ENCODE measurements around the gene SPSB1.

Gene SPSB1

DNA sequence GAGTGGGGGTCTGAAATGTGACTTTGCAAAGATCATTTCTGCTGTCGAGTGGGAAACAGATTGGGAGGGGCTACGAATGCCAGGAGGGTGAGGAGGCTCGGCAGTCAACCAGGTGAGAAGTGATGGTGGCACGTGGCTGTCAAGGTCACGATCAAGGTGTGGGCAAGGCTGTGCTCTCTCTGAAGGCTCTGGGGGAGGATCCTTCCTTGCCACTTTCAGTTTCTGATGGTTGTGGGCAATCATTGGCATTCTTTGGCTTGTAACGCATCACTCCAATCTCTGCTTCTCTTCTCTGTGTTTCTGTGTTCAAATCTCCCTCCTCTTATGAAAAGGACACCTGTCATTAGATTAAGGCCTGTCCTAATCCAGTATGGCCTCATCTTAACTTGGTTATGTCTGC is 6.1 kb upstream of the SPSB1 start:
- no peak for DNase-seq (ENCODE audit: low read depth)
- TF ChIP-seq CTCF (conservative IDR thresholded peaks at IDR 0.05; ENCODE audit: low read depth, low read length): no peak
- H3K4me3 ChIP-seq (ENCODE audit: low read depth, low read length): no peak overlapping the region

- H3K4me3 ChIP-seq (ENCODE audit: low read depth, low read length): no peak overlapping the region
- peak; percentile 95 for TF ChIP-seq CTCF (conservative IDR thresholded peaks at IDR 0.05; ENCODE audit: low read depth, low read length)
- peak; percentile 80 for DNase-seq (ENCODE audit: low read depth)
These were observed 3.6 kb upstream of the SPSB1 start for GRCh38 chr1:9289090-9289534.

- peak; percentile 78 for DNase-seq (ENCODE audit: low read depth)
- H3K4me3 ChIP-seq (ENCODE audit: low read depth, low read length): no peak overlapping the region
- TF ChIP-seq CTCF (conservative IDR thresholded peaks at IDR 0.05; ENCODE audit: low read depth, low read length): no peak
These were observed 2.8 kb upstream of the SPSB1 start for GRCh38 chr1:9289711-9290485.

DNA sequence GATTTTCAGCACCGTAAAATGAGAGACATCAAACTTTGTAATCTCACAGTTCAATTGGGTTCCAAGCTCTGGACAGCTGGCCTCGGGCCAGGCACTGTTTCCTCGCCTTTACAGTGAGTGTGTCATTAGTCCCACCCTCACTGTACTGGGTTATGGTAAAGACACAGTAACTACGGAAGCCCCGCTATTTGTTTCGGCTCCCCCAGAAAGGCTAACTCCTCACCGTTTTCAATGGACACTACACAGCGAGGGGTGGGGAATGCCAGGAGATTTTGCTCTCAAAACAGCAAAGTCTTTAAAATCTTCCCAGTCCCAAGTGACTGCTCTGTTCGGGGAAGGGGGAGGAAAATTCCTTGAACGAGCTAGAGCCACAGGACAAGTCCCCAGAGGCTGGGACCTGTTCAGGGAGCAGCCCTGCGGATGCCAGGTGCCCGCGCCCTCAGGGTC is 757 bp upstream of the SPSB1 start:
- peak overlapping the region; percentile 73 for H3K4me3 ChIP-seq (ENCODE audit: low read depth, low read length)
- DNase-seq (ENCODE audit: low read depth): peak; percentile 71
- TF ChIP-seq CTCF (conservative IDR thresholded peaks at IDR 0.05; ENCODE audit: low read depth, low read length): no peak

DNA sequence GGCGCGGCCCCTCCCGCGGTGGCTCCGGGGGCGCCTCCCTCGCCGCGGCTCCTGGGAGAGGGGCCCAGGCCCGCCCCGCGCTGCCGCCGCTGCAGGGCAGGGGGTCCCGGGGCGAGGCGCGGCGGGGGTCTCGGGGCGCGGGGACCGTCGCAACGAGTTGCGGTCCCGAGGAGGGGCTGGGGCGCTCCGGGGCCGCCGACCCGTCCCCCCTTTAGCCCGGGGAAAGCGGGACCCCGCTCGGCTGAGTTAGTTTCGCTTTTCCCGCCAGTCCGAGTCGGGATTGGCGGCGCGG is 493 bp downstream of the SPSB1 start:
- H3K4me3 ChIP-seq (ENCODE audit: low read depth, low read length): peak overlapping the region; percentile 73
- no peak for TF ChIP-seq CTCF (conservative IDR thresholded peaks at IDR 0.05; ENCODE audit: low read depth, low read length)

DNA sequence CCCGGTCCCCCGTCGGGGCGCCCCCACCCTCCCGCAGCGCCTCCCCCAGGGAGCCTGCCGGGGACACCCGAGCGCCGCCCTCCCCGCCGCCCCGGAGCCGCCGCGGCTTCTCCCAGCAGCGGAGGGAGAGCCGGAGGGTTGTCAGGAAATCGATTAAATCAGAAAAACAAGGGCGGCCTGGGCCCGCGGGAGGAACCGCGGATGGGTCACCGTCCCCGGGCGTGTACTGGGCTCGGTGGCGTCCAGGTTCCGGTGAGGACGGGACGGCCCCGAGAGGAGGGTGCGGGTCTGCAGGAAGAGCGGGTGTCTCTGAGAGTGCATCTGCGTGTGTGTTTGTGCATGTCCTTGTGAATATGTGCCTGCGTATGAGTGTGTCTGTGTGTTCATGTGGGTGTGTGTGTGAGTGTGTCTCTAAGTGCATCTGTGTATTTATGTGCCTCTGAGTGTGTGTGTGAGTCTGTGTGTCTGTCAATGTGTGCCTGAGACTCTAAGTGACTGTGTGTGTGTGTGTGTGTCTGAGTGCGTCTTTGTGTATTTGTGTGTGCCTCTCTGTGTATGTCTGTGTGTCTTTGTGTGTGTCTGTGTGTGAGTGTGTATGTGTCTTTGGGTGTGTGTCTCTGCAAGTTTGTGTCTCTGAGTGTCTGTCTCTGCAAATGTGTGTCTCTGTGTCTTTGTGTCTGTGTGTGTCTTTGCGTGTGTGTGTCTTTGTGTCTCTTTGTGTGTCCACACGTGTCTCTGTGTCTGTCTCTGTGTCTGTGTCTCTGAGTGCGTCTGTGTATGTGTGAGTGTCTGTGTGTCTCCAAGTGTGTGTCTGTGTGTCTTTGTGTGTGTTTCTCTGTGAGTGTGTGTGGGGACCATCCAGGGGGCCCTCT is 1.1 kb downstream of the SPSB1 start:
- no peak for TF ChIP-seq CTCF (conservative IDR thresholded peaks at IDR 0.05; ENCODE audit: low read depth, low read length)
- H3K4me3 ChIP-seq (ENCODE audit: low read depth, low read length): peak overlapping the region; percentile 73
- DNase-seq (ENCODE audit: low read depth): peak; percentile 50

More for the DNA sequence above, 493 bp downstream of the SPSB1 start:
- no peak for DNase-seq (ENCODE audit: low read depth)
